ENCODE results near the gene CDC42BPB.

Gene CDC42BPB

DNA sequence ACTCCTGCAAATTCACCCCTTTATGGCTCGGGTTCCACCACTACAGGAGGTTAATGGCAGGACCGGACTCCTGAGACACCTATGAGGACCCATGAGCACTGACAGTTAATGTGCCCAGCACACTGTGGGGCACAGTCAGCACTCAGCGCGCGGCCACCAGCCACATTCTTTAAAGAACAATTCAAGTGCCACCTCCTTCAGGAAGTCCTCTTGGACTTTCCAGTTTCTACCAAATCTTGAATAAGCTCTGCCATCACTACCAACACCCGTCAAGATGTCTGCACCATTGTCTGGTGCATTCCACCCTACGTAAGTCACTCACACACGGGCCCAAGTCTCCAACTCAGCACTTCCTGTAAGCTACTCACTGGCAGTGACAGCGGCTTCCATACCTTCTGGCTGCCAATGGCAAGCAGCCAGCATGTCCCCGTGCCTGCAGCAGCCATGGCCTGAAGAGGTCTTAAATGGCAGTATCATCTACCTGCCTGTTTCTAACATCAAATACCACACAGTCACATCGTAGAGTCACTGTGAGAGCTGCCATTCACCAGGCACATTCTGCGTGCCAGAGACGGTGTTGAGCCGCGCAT, 48.5 kb downstream of the CDC42BPB start:
- Histone ChIP-seq H3K4me1 (ENCODE audit: low read length) (no peaks in the 10 kb centered on the region), H3K27me3 (replicated peaks; ENCODE audit: insufficient read depth, low read length) (no peaks in the 10 kb centered on the region), H3K27ac (ENCODE audit: low read length) (no peak overlapping the region), H3K9ac (ENCODE audit: low read length) (no peak overlapping the region), H4K20me1 (ENCODE audit: insufficient read depth, low read length) (no peaks in the 10 kb centered on the region), H3K9me3 (replicated peaks; ENCODE audit: insufficient read depth, low read length) (no peaks in the 10 kb centered on the region), H3K36me3 (replicated peaks; ENCODE audit: insufficient read depth, low read length) (no peaks in the 10 kb centered on the region), H3F3A (ENCODE audit: insufficient read depth, low read length) (no peaks in the 10 kb centered on the region), H3K9me2 (replicated peaks; ENCODE audit: insufficient read depth, low read length) (no peaks in the 10 kb centered on the region), H2AFZ (ENCODE audit: low read length) (no peak overlapping the region), H3K4me2 (ENCODE audit: low read depth, low read length) (no peak overlapping the region), H3K4me3 (ENCODE audit: low read length) (no peak overlapping the region), H3K79me2 (ENCODE audit: low read length) (no peaks in the 10 kb centered on the region)
- TF ChIP-seq, protein P1, sequence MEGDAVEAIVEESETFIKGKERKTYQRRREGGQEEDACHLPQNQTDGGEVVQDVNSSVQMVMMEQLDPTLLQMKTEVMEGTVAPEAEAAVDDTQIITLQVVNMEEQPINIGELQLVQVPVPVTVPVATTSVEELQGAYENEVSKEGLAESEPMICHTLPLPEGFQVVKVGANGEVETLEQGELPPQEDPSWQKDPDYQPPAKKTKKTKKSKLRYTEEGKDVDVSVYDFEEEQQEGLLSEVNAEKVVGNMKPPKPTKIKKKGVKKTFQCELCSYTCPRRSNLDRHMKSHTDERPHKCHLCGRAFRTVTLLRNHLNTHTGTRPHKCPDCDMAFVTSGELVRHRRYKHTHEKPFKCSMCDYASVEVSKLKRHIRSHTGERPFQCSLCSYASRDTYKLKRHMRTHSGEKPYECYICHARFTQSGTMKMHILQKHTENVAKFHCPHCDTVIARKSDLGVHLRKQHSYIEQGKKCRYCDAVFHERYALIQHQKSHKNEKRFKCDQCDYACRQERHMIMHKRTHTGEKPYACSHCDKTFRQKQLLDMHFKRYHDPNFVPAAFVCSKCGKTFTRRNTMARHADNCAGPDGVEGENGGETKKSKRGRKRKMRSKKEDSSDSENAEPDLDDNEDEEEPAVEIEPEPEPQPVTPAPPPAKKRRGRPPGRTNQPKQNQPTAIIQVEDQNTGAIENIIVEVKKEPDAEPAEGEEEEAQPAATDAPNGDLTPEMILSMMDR (IDR thresholded peaks at IDR 0.05; ENCODE audit: low read length) = no peak
- TF ChIP-seq EZH2phosphoT487 (IDR thresholded peaks at IDR 0.05; ENCODE audit: low read length) = no peak
- TF ChIP-seq EZH2 (optimal IDR thresholded peaks at IDR 0.05; ENCODE audit: low read depth, low read length) = no peak
- no peak for DNase-seq

DNA sequence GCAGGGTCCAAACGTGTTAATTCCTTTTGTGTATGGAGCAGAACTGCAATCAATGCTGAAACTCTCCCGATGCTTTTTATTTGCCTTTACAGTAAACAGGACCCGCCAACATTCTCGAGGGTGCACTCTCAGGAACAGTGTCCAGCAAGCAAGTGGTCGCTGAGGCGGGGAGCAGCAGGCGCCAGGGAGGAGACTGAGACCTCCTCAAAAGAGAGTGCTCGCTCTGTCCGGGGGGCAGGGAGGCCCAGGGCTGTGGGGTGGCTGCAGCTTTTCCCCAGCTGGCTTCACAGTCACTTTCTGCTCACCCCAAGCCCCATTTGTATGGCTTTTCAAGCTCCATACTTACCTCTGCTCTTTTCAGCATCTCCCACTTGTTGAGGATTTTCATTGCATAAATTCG, 49.2 kb downstream of the CDC42BPB start:
- Histone ChIP-seq H3K4me1 (ENCODE audit: low read length) (no peaks in the 10 kb centered on the region), H3K9me2 (replicated peaks; ENCODE audit: insufficient read depth, low read length) (no peaks in the 10 kb centered on the region), H4K20me1 (ENCODE audit: insufficient read depth, low read length) (no peaks in the 10 kb centered on the region), H3K79me2 (ENCODE audit: low read length) (no peaks in the 10 kb centered on the region), H3K27ac (ENCODE audit: low read length) (no peak overlapping the region), H3K27me3 (replicated peaks; ENCODE audit: insufficient read depth, low read length) (no peaks in the 10 kb centered on the region), H3K4me2 (ENCODE audit: low read depth, low read length) (no peak overlapping the region), H3K9ac (ENCODE audit: low read length) (no peak overlapping the region), H3F3A (ENCODE audit: insufficient read depth, low read length) (no peaks in the 10 kb centered on the region), H2AFZ (ENCODE audit: low read length) (no peak overlapping the region), H3K36me3 (replicated peaks; ENCODE audit: insufficient read depth, low read length) (no peaks in the 10 kb centered on the region), H3K9me3 (replicated peaks; ENCODE audit: insufficient read depth, low read length) (no peaks in the 10 kb centered on the region), H3K4me3 (ENCODE audit: low read length) (no peak overlapping the region)
- DNase-seq = no peak
- TF ChIP-seq EZH2 (optimal IDR thresholded peaks at IDR 0.05; ENCODE audit: low read depth, low read length) = no peak
- TF ChIP-seq EZH2phosphoT487 (IDR thresholded peaks at IDR 0.05; ENCODE audit: low read length) = no peak
- TF ChIP-seq, protein P1 (IDR thresholded peaks at IDR 0.05; ENCODE audit: low read length) = no peak

DNA sequence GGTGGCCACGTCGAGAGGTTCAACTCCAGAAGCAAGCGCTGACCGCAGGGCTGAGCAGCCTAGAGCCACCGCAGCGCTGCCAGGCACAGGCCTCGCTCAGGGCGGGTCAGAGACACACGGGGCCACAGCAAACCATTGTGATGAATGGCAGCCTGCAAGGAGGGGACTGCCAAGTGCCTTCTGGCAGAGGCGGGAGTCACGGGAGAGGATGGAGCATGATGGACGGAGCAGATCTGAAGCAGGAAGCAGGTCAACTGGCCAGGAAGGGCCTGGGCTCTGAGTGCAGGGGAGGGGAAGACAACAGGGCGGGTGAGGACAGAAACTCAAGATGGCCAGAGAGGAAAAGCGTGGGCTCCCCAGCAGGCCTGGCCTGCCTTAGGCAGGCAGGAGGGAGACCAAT, 49.8 kb downstream of the CDC42BPB start:
- no peak overlapping the region for H3K4me3 ChIP-seq (ENCODE audit: low read length)
- TF ChIP-seq EZH2phosphoT487 (IDR thresholded peaks at IDR 0.05; ENCODE audit: low read length) (no peak), EZH2 (optimal IDR thresholded peaks at IDR 0.05; ENCODE audit: low read depth, low read length) (no peak)
- TF ChIP-seq, protein P1 (IDR thresholded peaks at IDR 0.05; ENCODE audit: low read length) = no peak
- H3K27me3 ChIP-seq (replicated peaks; ENCODE audit: insufficient read depth, low read length) = no peaks in the 10 kb centered on the region
- H3K9me3 ChIP-seq (replicated peaks; ENCODE audit: insufficient read depth, low read length) = no peaks in the 10 kb centered on the region
- H3K9me2 ChIP-seq (replicated peaks; ENCODE audit: insufficient read depth, low read length) = no peaks in the 10 kb centered on the region
- no peaks in the 10 kb centered on the region for H4K20me1 ChIP-seq (ENCODE audit: insufficient read depth, low read length)
- H3K79me2 ChIP-seq (ENCODE audit: low read length) = no peaks in the 10 kb centered on the region
- no peaks in the 10 kb centered on the region for H3K36me3 ChIP-seq (replicated peaks; ENCODE audit: insufficient read depth, low read length)
- H3K4me1 ChIP-seq (ENCODE audit: low read length) = no peaks in the 10 kb centered on the region
- no peak overlapping the region for H3K9ac ChIP-seq (ENCODE audit: low read length)
- H3K4me2 ChIP-seq (ENCODE audit: low read depth, low read length) = no peak overlapping the region
- H3F3A ChIP-seq (ENCODE audit: insufficient read depth, low read length) = no peaks in the 10 kb centered on the region
- no peak overlapping the region for H2AFZ ChIP-seq (ENCODE audit: low read length)
- DNase-seq = no peak
- H3K27ac ChIP-seq (ENCODE audit: low read length) = no peak overlapping the region
